GM12801 (cell line): ENCODE measurements around the gene DND1.

Experiments
- TF ChIP-seq, protein P1 (sequence below): IDR thresholded peaks from one replicate; pipeline ENCODE4 v1.5.1; 2011; ENCODE audit warnings: control low read depth; ENCODE audit not compliant: insufficient read length; ENCODE audit errors: extremely low read depth

The DND1 gene

DNA sequence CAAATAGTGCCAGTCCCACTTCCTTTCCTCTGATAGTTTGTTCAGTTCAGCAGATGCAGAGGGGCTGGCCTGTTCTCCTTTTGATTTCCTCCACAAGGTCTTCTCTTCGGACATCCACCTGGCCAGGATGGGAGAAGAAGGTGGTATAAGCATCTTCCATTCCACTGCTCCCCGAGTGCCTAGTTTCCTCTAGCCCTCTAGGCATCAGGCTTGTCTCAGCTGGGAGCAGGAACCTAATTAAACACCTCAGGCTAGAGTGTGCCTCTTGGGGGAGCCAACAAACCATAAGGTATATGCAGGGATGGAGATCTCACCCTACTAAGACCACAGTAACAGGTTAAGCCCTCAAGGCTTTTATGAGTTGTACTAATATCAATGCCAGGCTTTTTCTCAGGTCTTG lies 835 bp upstream of the DND1 start:
- TF ChIP-seq, protein P1, sequence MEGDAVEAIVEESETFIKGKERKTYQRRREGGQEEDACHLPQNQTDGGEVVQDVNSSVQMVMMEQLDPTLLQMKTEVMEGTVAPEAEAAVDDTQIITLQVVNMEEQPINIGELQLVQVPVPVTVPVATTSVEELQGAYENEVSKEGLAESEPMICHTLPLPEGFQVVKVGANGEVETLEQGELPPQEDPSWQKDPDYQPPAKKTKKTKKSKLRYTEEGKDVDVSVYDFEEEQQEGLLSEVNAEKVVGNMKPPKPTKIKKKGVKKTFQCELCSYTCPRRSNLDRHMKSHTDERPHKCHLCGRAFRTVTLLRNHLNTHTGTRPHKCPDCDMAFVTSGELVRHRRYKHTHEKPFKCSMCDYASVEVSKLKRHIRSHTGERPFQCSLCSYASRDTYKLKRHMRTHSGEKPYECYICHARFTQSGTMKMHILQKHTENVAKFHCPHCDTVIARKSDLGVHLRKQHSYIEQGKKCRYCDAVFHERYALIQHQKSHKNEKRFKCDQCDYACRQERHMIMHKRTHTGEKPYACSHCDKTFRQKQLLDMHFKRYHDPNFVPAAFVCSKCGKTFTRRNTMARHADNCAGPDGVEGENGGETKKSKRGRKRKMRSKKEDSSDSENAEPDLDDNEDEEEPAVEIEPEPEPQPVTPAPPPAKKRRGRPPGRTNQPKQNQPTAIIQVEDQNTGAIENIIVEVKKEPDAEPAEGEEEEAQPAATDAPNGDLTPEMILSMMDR, result no peak

DNA sequence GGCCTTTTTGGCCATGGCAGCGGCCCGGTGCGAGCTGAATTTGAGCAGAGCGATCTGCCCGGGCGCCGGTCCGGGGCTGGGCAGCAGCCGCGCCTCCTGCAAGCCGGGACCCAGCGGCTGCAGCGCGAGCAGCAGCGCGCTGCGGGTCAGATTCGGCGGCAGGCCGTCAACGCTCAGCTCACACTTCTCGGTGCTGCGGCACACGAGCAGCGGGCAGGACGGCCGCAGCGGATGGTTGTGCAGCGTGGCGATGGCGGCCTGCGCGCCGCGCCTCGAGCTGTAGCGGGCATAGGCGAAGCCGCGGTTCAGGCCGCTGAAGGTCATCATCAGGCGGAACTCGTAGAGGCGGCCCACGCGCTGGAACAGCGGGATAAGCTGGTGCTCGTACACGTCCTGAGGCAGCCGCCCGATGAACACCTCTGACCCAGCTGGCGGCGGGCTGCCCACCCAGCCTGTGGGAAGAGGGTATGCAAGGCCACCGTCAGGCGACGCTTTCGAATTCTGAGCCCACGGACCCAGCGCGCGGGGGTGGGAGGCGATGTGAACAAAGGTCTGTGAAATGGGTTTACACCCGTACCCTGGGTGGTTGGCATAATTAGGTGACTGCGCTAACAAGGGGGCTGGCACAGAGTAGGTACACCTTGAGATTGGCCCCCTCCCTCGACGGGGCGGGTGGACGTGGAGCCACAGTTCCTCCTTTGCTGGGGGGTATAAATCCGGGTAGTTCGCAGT lies 755 bp downstream of the DND1 start:
- TF ChIP-seq, protein P1, result no peak

DNA sequence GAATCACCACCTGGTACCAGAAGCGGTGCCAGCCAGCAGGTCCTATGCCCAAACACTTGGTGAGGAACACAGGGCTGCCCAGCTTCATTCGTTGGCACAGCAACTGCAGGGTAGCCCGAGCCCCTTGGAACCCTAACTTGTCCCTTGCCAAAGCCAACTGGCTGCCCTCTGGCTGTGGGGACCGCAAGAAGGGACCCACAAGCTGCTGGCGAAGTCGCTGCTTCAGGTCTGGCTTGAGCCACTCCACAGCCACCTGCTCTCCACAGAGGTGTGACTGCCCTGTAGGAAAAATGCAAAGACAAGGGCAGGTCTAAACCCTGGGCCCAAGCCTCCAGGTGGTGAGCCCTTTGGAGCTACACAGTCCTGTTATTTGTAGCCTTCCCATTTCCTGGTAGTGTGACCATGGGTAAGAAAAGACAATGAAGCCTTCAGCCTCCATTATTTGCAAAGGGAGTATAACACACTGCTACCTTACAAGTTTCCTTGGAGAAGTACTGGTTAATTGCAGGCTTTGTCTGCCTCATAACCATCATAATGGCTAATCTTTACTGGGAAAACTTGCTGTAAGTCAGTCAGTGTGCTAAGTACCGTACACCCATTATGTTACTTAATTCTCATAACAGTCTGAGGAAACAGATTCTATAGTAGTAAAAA lies 1.8 kb downstream of the DND1 start:
- TF ChIP-seq, protein P1, result no peak

DNA sequence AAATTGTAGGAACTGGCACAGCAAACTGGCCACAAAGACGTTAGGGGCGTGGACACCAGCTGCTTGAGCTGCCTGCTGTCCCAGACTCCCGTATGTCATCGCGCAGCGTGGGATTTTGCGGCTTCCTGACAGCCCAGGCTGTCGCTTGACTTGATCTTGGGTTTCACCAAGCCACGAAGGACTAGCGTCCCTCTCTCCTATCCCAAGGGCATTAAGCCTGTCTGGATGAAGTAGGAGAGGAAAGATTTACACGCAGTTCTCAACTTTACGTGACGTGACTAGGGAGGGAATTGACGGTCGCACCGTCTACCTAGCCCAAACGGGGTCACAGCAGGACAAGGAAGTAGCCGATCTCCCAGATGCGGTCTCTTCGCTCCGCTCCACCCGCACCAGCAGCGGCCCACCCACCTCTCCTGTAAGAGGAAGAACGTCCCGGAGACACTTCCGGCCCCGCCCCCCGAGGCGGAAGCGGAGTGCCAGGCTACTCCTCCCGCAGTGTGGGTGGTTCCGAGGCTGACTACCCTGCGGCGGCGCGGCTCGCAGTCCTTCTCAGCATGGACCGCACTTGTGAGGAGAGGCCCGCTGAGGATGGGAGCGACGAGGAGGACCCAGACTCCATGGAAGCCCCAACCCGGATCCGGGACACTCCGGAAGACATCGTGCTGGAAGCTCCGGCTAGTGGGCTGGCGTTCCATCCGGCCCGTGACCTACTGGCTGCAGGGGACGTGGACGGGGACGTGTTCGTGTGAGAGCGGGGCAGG lies 8.8 kb downstream of the DND1 start, which contains the start of gene WDR55:
Gene WDR55 (plus strand): TSS at position 546 of the 761 bp plus-strand sequence. CDS start 9 bp downstream, at position 555.
- TF ChIP-seq, protein P1, result no peak

DNA sequence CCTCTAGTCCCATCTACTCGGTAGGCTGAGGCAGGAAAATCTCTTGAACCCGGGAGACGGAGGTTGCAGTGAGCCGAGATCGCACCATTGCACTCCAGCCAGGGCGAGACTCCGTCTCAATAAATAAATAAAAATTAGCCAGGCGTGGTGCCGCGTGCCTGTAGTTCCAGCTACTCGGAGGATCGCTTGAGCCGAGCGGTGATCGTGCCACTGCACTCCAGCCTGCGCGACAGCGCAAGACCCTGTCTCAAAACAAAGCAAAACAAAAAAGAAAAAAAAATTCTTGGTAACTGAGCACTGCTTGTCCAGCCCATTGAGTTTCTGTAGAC lies 9.4 kb downstream of the DND1 start:
- TF ChIP-seq, protein P1, result no peak

DNA sequence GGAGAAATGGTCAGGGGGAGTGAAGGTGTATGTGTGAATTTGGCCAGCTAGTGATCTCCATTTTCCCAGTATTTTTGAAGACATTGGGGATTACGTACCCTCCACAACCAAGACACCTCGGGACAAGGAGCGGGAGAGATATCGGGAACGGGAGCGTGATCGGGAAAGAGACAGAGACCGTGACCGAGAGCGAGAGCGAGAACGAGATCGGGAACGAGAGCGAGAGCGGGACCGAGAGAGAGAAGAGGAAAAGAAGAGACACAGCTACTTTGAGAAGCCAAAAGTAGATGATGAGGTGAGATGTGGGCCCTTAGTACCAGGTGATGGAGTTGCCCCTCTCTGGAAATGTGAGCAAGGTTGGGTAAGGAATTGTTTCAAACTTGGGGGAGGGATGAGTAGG lies 14.5 kb downstream of the DND1 start:
- TF ChIP-seq, protein P1, result no peak

DNA sequence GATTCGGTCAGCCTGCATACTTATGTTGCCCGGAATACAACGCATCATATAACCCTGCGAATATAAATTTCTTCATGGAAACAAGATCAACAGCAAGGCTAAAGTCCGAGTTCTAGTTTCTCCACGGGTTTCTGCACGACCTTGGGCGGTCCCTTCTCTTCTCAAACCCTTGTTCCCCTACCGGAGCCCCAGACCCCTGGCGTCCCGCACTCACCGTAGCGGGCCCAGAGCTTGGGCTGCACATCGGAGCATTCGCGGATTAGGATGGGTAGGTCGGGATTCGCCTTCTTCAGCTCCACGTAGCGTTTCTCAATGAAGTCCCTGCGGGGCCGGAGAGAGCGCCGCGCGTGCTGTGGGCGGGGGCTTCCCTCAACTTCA lies 26.3 kb downstream of the DND1 start:
- TF ChIP-seq, protein P1, result no peak
